MM.1S (cell line): ENCODE measurements around the gene AGPAT3.

Source experiments
- DNase-seq: peaks from one replicate; pipeline ENCODE4 v3.0.0-alpha.2; 2015
- H2AFZ ChIP-seq: fragments of 300-600 bp; sonication (generic); 2 replicates; pipeline ENCODE4 v1.6.0; 2016; ENCODE audit warnings: antibody characterized with exemption, low read length
- H3F3A ChIP-seq: fragments of 300-600 bp; sonication (generic); 2 replicates; pipeline ENCODE4 v1.6.1; 2016; ENCODE audit warnings: mild to moderate bottlenecking, antibody characterized with exemption, low read length, moderate library complexity, mixed read lengths; ENCODE audit not compliant: insufficient read depth
- H3K27ac ChIP-seq: fragments of 300-600 bp; sonication (generic); 2 replicates; pipeline ENCODE4 v1.5.1; 2016; ENCODE audit warnings: mild to moderate bottlenecking, low read length
- H3K27me3 ChIP-seq: fragments of 300-600 bp; sonication (generic); replicated peaks from 2 replicates; pipeline ENCODE4 v1.6.0; 2016; ENCODE audit warnings: low read length; ENCODE audit not compliant: insufficient read depth
- H3K36me3 ChIP-seq: fragments of 300-600 bp; sonication (generic); replicated peaks from 2 replicates; pipeline ENCODE4 v1.6.1; 2016; ENCODE audit warnings: mild to moderate bottlenecking, low read length, mixed read lengths; ENCODE audit not compliant: insufficient read depth
- H3K4me1 ChIP-seq: fragments of 300-600 bp; sonication (generic); 2 replicates; pipeline ENCODE4 v1.6.1; 2016; ENCODE audit warnings: low read length, mixed read lengths
- H3K4me2 ChIP-seq: fragments of 300-600 bp; sonication (generic); 2 replicates; pipeline ENCODE4 v1.6.0; 2016; ENCODE audit warnings: low read depth, low read length
- H3K4me3 ChIP-seq: fragments of 300-600 bp; sonication (generic); 2 replicates; pipeline ENCODE4 v1.5.1; 2016; ENCODE audit warnings: low read length, mixed read lengths
- H3K79me2 ChIP-seq: fragments of 300-600 bp; sonication (generic); 2 replicates; pipeline ENCODE4 v1.6.1; 2016; ENCODE audit warnings: mixed run types, low read length, mixed read lengths
- H3K9ac ChIP-seq: fragments of 300-600 bp; sonication (generic); 2 replicates; pipeline ENCODE4 v1.6.1; 2016; ENCODE audit warnings: low read length, mixed read lengths
- H3K9me2 ChIP-seq: fragments of 300-600 bp; sonication (generic); replicated peaks from 2 replicates; pipeline ENCODE4 v1.6.1; 2016; ENCODE audit warnings: mild to moderate bottlenecking, low read length, mixed read lengths; ENCODE audit not compliant: insufficient read depth
- H3K9me3 ChIP-seq: fragments of 300-600 bp; sonication (generic); replicated peaks from 2 replicates; pipeline ENCODE4 v1.6.1; 2016; ENCODE audit warnings: mild to moderate bottlenecking, low read length, mixed read lengths; ENCODE audit not compliant: insufficient read depth
- H4K20me1 ChIP-seq: fragments of 300-600 bp; sonication (generic); 2 replicates; pipeline ENCODE4 v1.6.1; 2016; ENCODE audit warnings: mild to moderate bottlenecking, low read length, moderate library complexity, mixed read lengths; ENCODE audit not compliant: insufficient read depth
- EZH2 ChIP-seq: fragments of 300-600 bp; sonication (generic); optimal IDR thresholded peaks from 2 replicates; pipeline ENCODE3; 2017; ENCODE audit warnings: low read depth, mild to moderate bottlenecking, antibody characterized with exemption, low read length, mixed read lengths
- EZH2phosphoT487 ChIP-seq: fragments of 300-600 bp; sonication (generic); IDR thresholded peaks from 2 replicates; pipeline ENCODE4 v1.6.1; 2018; ENCODE audit warnings: antibody characterized with exemption, low read length
- TF ChIP-seq, protein P1 (sequence below): fragments of 300-600 bp; sonication (generic); IDR thresholded peaks from 2 replicates; pipeline ENCODE4 v1.5.1; 2016; ENCODE audit warnings: antibody characterized with exemption, low read length, mixed read lengths

The AGPAT3 gene

DNA sequence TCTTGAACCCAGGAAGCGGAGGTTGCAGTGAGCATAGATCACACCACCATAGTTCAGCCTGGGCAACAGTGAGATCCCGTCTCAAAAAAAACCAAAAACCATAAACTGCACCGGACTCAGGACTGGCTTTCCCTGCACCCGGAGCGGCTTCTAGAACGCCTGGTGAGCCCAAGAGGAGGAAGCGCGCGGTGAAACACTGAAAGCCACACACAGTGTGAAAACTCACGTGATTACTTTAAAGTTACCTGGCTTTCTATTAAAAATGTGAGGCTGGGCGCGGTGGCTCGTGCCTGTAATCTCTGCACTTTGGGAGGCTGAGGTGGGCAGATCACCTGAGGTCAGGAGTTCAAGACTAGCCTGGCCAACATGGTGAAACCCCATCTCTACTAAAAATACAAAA is 140.0 kb downstream of the AGPAT3 start:
- H4K20me1 ChIP-seq: no peaks in the 10 kb centered on the region
- TF ChIP-seq EZH2 (no peak), EZH2phosphoT487 (no peak)
- TF ChIP-seq, protein P1, sequence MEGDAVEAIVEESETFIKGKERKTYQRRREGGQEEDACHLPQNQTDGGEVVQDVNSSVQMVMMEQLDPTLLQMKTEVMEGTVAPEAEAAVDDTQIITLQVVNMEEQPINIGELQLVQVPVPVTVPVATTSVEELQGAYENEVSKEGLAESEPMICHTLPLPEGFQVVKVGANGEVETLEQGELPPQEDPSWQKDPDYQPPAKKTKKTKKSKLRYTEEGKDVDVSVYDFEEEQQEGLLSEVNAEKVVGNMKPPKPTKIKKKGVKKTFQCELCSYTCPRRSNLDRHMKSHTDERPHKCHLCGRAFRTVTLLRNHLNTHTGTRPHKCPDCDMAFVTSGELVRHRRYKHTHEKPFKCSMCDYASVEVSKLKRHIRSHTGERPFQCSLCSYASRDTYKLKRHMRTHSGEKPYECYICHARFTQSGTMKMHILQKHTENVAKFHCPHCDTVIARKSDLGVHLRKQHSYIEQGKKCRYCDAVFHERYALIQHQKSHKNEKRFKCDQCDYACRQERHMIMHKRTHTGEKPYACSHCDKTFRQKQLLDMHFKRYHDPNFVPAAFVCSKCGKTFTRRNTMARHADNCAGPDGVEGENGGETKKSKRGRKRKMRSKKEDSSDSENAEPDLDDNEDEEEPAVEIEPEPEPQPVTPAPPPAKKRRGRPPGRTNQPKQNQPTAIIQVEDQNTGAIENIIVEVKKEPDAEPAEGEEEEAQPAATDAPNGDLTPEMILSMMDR: no peak
- no peaks in the 10 kb centered on the region for H3F3A ChIP-seq
- DNase-seq: no peak
- no peaks in the 10 kb centered on the region for H3K4me1 ChIP-seq
- H3K4me2 ChIP-seq: no peak overlapping the region
- H3K4me3 ChIP-seq: no peak overlapping the region
- H3K27ac ChIP-seq: no peak overlapping the region
- H3K9me2 ChIP-seq: no peaks in the 10 kb centered on the region
- H3K27me3 ChIP-seq: no peaks in the 10 kb centered on the region
- no peaks in the 10 kb centered on the region for H3K9me3 ChIP-seq
- no peaks in the 10 kb centered on the region for H3K79me2 ChIP-seq
- H3K9ac ChIP-seq: no peak overlapping the region
- H2AFZ ChIP-seq: no peak overlapping the region
- H3K36me3 ChIP-seq: no peaks in the 10 kb centered on the region

DNA sequence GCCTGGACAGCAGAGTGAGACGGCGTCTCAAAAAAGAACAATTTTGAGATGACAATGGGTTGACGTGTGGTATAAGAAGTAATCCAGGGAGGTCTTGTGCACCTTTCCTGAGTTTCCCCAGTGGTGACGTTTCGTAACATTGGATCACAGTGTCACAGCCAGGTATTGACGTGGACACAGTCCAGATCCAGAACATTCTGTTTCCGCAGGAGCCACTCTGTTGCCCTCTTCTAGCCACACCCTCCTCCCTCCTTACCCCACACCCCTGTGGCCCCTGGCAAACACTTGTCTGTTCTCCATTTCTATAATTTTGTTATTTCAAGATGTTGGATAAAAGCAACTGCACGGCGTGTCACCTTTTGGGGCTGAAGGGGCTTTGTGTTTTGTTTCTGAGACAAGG is 140.6 kb downstream of the AGPAT3 start:
- no peak overlapping the region for H3K4me2 ChIP-seq
- no peak overlapping the region for H3K9ac ChIP-seq

DNA sequence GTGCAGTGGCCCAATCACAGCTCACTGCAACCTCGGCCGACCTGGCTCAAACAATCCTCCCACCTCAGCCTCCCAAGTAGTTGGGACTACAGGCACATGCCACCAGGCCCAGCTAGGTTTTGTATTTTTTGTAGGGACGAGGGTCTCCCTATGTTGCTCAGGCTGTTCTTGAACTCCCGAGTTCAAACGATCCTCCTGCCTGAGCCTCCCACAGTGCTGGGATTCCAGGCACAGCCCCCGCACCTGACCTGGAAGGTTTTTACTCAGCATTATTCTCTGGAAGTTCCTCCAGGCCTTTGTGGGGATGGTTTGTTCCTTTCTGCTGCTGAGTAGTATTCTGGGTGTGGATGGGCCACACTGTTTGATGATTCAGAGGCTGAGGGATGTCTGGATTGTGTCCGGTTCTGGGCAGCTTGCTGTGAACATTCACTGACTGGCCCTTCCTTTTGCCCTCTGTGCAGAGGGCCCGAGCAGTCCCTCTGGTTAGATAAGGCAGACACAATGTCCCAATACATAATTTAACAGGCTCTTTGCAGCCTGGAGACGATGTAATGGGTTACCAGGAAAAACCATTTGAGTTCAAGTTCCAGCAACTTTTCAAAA is 141.1 kb downstream of the AGPAT3 start:
- Histone ChIP-seq H3K4me3 (no peak overlapping the region), H2AFZ (no peak overlapping the region), H3K36me3 (no peaks in the 10 kb centered on the region), H3K27me3 (no peaks in the 10 kb centered on the region), H4K20me1 (no peaks in the 10 kb centered on the region), H3K9me2 (no peaks in the 10 kb centered on the region), H3K9me3 (no peaks in the 10 kb centered on the region), H3K27ac (no peak overlapping the region), H3K4me1 (peaks cover 2% of the 10 kb centered on the region; the same call in 1 of the 2 replicates), H3K9ac (no peak overlapping the region), H3F3A (no peaks in the 10 kb centered on the region), H3K79me2 (peaks cover 1% of the 10 kb centered on the region), H3K4me2 (no peak overlapping the region)
- DNase-seq: no peak
- TF ChIP-seq, protein P1: no peak
- TF ChIP-seq EZH2phosphoT487 (no peak), EZH2 (no peak)

More for the DNA sequence above, 140.6 kb downstream of the AGPAT3 start:
- no peak overlapping the region for H3K4me3 ChIP-seq
- H3K27me3 ChIP-seq: no peaks in the 10 kb centered on the region
- DNase-seq: no peak
- H3K9me3 ChIP-seq: no peaks in the 10 kb centered on the region
- TF ChIP-seq, protein P1: no peak
- H3K9me2 ChIP-seq: no peaks in the 10 kb centered on the region
- H3K27ac ChIP-seq: no peak overlapping the region
- H3K4me1 ChIP-seq: no peaks in the 10 kb centered on the region
- H4K20me1 ChIP-seq: no peaks in the 10 kb centered on the region
- H2AFZ ChIP-seq: no peak overlapping the region
- H3F3A ChIP-seq: no peaks in the 10 kb centered on the region
- H3K36me3 ChIP-seq: no peaks in the 10 kb centered on the region
- H3K79me2 ChIP-seq: no peaks in the 10 kb centered on the region
